ENCODE data around the gene OPN4.
A peak's percentile ranks its signal among the peaks of the same experiment; 100 is the strongest.

OPN4 gene

DNA sequence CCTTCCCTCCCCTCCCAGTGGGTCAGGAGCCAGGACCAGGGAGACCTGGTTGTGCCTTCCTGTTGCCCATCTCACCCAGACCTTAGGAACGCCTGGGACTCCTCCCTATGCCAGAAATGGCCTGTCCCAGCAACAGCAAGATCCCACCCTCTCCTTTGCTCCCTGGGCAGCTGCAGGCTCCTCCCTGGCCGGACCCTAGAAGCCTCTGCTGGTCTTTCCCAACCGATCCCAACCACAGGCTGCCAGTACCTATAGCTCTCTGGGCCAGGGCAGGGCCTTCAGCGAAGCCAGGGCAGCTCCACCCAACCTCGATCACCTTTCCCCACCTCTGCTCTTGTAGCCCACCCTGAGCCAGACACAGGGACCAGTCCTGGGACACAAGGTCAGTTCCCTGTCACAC lies 35.9 kb downstream of the OPN4 start:
- DNase-seq (ENCODE audit: low spot score): no peak
- TF ChIP-seq, protein P1, sequence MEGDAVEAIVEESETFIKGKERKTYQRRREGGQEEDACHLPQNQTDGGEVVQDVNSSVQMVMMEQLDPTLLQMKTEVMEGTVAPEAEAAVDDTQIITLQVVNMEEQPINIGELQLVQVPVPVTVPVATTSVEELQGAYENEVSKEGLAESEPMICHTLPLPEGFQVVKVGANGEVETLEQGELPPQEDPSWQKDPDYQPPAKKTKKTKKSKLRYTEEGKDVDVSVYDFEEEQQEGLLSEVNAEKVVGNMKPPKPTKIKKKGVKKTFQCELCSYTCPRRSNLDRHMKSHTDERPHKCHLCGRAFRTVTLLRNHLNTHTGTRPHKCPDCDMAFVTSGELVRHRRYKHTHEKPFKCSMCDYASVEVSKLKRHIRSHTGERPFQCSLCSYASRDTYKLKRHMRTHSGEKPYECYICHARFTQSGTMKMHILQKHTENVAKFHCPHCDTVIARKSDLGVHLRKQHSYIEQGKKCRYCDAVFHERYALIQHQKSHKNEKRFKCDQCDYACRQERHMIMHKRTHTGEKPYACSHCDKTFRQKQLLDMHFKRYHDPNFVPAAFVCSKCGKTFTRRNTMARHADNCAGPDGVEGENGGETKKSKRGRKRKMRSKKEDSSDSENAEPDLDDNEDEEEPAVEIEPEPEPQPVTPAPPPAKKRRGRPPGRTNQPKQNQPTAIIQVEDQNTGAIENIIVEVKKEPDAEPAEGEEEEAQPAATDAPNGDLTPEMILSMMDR (IDR thresholded peaks at IDR 0.05; ENCODE audit: extremely low read depth, missing control alignments): no peak

DNA sequence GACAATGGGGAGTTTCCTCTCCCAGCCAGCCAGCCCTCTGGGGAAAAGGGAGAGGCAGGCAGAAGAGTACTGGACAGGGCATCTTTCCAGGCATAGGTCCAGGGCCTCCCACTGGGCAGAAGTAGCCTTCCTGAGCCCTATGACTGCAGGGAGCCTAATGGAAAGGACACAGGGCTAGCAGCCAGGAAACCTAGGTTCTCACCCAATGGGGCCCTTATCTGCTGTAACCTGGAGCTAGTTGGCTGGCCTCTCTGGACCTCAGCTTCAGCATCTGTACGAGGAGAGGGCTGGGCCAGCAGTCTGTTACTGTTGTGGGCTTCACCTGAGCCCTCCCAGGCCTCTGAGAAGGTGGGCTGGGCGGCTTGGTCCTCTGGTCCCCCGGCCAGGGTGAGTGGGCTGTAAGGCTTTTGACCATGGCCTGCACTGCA lies 36.3 kb downstream of the OPN4 start:
- DNase-seq (ENCODE audit: low spot score): no peak
- TF ChIP-seq, protein P1 (IDR thresholded peaks at IDR 0.05; ENCODE audit: extremely low read depth, missing control alignments): no peak

DNA sequence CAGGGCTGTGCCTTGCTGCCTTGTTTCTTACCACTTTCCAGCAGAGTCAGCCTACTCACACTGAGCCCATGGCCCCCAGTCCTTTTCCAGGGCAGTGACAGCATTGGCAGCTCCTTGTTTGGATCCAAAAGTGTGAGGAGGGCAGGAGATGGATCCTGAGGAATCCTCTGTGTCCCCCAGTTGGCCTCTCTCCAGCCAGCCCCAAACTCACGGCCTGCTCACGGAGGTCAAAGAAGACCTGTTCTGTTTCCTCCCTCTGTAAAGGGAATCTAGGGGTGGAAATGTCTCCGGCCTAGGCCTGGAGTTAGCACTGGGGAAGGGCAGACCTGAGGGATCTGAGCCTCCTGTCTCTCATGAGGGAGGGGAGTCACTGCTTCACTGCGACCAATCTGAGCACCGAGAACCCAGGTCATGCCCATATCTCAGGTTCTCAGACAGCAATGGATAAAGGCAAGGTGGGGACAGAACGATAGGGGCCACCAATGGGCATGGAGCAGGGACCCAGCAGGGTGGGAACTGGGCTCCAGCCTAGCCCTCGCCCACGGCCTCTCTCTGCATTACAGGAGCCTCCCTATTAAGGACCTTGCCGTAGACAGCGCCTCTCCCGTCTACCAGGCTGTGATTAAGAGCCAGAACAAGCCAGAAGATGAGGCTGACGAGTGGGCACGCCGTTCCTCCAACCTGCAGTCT lies 37.1 kb downstream of the OPN4 start:
- TF ChIP-seq, protein P1 (IDR thresholded peaks at IDR 0.05; ENCODE audit: extremely low read depth, missing control alignments): no peak
- DNase-seq (ENCODE audit: low spot score): no peak

DNA sequence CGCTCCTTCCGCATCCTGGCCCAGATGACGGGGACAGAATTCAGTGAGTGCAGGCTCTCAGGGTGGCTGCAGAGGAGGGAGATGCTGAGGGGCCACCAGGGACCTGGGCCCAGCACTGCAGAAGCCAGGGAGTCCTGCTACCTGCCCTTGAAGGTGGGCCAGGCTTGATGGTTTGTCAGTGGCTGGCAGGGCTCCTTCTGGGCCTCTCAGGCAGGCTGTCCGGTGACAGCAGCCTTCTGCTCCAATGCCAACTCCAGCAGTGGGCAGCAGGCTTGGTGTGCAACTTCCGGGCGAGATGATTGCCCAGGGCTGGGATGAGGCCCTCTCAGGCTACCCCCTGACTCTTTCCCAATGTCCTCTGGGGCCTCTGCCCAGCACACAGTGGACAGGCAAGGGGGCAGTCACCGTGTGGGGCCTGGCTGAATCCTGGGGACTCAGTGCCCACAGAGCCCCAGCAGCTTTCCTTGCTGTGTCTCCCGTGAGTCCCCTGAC lies 37.7 kb downstream of the OPN4 start:
- no peak for DNase-seq (ENCODE audit: low spot score)
- TF ChIP-seq, protein P1 (IDR thresholded peaks at IDR 0.05; ENCODE audit: extremely low read depth, missing control alignments): no peak

DNA sequence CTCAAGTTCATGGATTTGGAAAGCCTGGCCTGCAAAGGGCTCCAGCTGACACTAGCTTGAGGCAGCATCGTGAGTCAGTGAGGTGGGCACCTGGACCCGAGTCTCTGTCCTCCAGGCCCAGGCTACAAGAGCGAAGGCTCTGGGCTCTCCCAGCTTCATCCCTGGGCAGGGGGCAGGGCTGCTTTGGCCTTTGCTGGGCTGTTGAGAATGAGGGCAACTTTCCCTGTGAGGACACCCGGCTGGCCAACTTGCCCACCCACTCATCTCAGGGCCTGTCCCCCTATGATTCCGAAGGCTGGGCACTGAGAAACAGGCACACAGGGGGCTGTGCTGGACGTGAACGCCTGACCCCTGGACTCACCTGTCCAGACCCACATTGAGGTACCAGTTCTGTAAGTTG lies 38.3 kb downstream of the OPN4 start:
- no peak for DNase-seq (ENCODE audit: low spot score)
- TF ChIP-seq, protein P1 (IDR thresholded peaks at IDR 0.05; ENCODE audit: extremely low read depth, missing control alignments): no peak

DNA sequence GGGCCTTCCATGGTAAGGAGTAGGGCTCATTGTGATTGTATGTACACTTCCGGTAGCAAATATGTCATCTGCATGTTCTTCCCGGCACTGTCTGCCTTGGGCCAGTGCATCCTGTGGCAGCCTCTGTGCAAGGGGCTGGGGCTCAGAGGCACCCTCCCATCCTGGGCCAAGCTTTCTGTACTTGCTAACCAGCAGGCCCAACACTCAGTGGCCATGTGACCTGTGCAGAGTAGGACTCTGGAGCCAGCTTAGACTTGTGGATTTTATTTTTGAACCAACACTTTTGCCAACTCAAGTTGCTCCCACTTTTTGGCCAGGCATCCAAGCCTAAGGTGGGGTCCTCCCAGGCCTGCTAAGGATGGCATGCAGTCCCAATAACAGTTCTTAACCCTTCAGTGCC lies 38.9 kb downstream of the OPN4 start:
- no peak for DNase-seq (ENCODE audit: low spot score)
- TF ChIP-seq, protein P1 (IDR thresholded peaks at IDR 0.05; ENCODE audit: extremely low read depth, missing control alignments): no peak

DNA sequence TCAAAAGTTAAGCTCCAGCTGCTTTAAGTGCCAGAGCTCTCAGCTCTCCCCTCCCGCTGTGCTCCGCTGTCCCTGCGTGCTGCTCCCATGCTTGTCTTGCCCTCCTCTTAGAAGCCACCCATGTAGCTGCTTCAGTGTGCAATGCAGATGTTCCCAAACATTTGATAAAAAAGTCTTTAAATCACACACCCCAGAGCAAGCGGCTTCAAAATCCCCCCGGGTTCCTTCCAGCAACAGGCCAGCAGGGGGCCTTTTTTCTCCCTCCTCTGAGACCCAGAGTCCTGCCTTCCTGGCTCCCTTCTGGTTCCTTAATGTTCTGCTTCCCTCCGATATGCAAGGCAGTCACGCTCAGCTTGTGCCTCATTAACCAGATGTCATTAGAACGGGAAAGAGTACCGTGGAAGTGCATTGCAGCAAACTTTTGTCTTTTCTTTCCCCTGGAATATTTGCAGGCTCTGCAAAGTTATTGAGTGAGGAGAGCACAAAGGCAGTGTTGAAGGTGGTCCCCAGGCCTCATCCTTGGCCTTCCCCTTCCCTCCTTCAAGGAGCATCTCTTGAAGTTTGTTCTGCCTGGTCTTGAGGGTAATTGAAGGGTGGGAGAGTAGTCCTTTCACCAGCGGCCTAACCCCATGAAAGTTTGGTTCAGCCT lies 39.5 kb downstream of the OPN4 start:
- TF ChIP-seq, protein P1 (IDR thresholded peaks at IDR 0.05; ENCODE audit: extremely low read depth, missing control alignments): peak; percentile 42
- peak; percentile 56 for DNase-seq (ENCODE audit: low spot score)

Data from GM20000 (cell line).